Hepatocyte (in vitro differentiated cells): ENCODE measurements around the gene TMEM45A.
"Not testable (repeated sequence)": the region's sequence is repeated elsewhere in the genome, so short reads cannot be mapped to it uniquely, and the experiment has no call there.

Experiments used
- EZH2 ChIP-seq: fragments of 200-600 bp; sonication (generic); IDR thresholded peaks from 2 replicates; pipeline ENCODE4 v1.6.1; 2016; ENCODE audit warnings: antibody characterized with exemption, mild to moderate bottlenecking, borderline replicate concordance
- TF ChIP-seq, protein P1 (sequence below): fragments of 200-600 bp; sonication (generic); IDR thresholded peaks from 2 replicates; pipeline ENCODE4 v1.5.1; 2016; ENCODE audit warnings: antibody characterized with exemption, mild to moderate bottlenecking; ENCODE audit not compliant: poor library complexity

DNA sequence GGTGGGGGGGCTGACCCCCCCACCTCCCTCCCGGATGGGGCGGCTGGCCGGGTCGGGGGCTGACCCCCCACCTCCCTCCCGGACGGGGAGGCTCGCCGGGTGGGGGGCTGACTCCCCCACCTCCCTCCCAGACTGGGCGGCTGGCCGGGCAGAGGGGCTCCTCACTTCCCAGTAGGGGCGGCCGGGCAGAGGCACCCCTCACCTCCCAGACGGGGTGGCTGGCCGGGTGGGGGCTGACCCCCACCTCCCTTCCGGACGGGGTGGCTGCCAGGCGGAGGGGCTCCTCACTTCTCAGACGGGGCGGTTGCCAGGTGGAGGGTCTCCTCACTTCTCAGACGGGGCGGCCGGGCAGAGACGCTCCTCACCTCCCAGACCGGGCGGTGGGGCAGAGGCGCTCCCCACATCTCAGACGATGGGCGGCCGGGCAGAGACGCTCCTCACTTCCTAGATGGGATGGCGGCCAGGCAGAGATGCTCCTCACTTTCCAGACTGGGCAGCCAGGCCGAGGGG is 14.5 kb upstream of the TMEM45A start:
- not testable (repeated sequence) for TF ChIP-seq EZH2
- TF ChIP-seq, protein P1, sequence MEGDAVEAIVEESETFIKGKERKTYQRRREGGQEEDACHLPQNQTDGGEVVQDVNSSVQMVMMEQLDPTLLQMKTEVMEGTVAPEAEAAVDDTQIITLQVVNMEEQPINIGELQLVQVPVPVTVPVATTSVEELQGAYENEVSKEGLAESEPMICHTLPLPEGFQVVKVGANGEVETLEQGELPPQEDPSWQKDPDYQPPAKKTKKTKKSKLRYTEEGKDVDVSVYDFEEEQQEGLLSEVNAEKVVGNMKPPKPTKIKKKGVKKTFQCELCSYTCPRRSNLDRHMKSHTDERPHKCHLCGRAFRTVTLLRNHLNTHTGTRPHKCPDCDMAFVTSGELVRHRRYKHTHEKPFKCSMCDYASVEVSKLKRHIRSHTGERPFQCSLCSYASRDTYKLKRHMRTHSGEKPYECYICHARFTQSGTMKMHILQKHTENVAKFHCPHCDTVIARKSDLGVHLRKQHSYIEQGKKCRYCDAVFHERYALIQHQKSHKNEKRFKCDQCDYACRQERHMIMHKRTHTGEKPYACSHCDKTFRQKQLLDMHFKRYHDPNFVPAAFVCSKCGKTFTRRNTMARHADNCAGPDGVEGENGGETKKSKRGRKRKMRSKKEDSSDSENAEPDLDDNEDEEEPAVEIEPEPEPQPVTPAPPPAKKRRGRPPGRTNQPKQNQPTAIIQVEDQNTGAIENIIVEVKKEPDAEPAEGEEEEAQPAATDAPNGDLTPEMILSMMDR: not testable (repeated sequence)
